CD4-positive, CD25-positive, alpha-beta regulatory T cell (primary cell): ENCODE measurements around the gene NMRK2. TPM values are rescaled to one million over a fixed set of nuclear protein-coding genes. Genes with fewer than 3 reads are reported as not detected.
"Not testable (repeated sequence)": the region's sequence is repeated elsewhere in the genome, so short reads cannot be mapped to it uniquely, and the experiment has no call there.

Source experiments
- ATAC-seq, 2 donors: fragments of 150-1000 bp; cut with Tn5 transposase; one replicate each; pipeline ENCODE4 v1.10.0; 2021; ENCODE audit warnings: low read depth in 2 of 2, moderate number of reproducible peaks in 2 of 2, moderate library complexity in 1 of 2
- DNase-seq, 3 donors: peaks; one replicate each; pipeline versions ENCODE4 v3.0.0 to v3.0.0-alpha.2; 2012 to 2022; ENCODE audit warnings: mixed read lengths in 1 of 3
- H3K27ac ChIP-seq: one replicate; pipeline ENCODE4 v1.7.0; 2013; ENCODE audit warnings: mild to moderate bottlenecking, low read length; ENCODE audit not compliant: insufficient read depth, poor library complexity, severe bottlenecking
- H3K27me3 ChIP-seq: one replicate; pipeline ENCODE4 v1.7.0; 2013; ENCODE audit warnings: low read length; ENCODE audit not compliant: control insufficient read depth, insufficient read depth
- H3K36me3 ChIP-seq: one replicate; pipeline ENCODE4 v1.7.0; 2013; ENCODE audit warnings: mild to moderate bottlenecking, low read length, moderate library complexity; ENCODE audit not compliant: control insufficient read depth, insufficient read depth
- H3K4me1 ChIP-seq: 2 replicates; pipeline ENCODE4 v1.7.0; 2013; ENCODE audit warnings: mild to moderate bottlenecking, low read length; ENCODE audit not compliant: insufficient read depth, control insufficient read depth, poor library complexity, severe bottlenecking
- H3K4me3 ChIP-seq: one replicate; pipeline ENCODE4 v1.7.0; 2013; ENCODE audit warnings: low read depth, mild to moderate bottlenecking, low read length, moderate library complexity
- H3K9me3 ChIP-seq, 2 experiments: 1 replicate in 1 of 2; 2 replicates in 1 of 2; pipeline ENCODE4 v1.7.0; 2013; ENCODE audit warnings: low read length in 2 of 2, mild to moderate bottlenecking in 1 of 2, moderate library complexity in 1 of 2; ENCODE audit not compliant: control insufficient read depth in 2 of 2
- H3K27ac Mint-ChIP-seq, 3 donors: one replicate each; pipeline ENCODE4 v1.8.0; 2020 to 2022; ENCODE audit warnings: mild to moderate bottlenecking in 3 of 3, mixed read lengths in 3 of 3, moderate library complexity in 2 of 3
- H3K27me3 Mint-ChIP-seq: one replicate; pipeline ENCODE4 v1.8.0; 2022; ENCODE audit warnings: mild to moderate bottlenecking, mixed read lengths
- H3K36me3 Mint-ChIP-seq: one replicate; pipeline ENCODE4 v1.8.0; 2020; ENCODE audit warnings: mixed read lengths
- H3K4me1 Mint-ChIP-seq, 4 donors: one replicate each; pipeline ENCODE4 v1.8.0; 2020 to 2022; ENCODE audit warnings: mixed read lengths in 4 of 4, mild to moderate bottlenecking in 1 of 4
- H3K4me3 Mint-ChIP-seq, 4 donors: one replicate each; pipeline ENCODE4 v1.8.0; 2020 to 2022; ENCODE audit warnings: mild to moderate bottlenecking in 4 of 4, mixed read lengths in 4 of 4, moderate library complexity in 3 of 4
- H3K9me3 Mint-ChIP-seq, 7 donors: one replicate each; pipeline ENCODE4 v1.8.0; 2020 to 2022; ENCODE audit warnings: mixed read lengths in 7 of 7, mild to moderate bottlenecking in 3 of 7, moderate library complexity in 2 of 7
- polyA plus RNA-seq, 4 donors: library from polyadenylated mRNA; unstranded; fragments of 300-500 nt; fragmentation: Illumina TruSeq; gene quantifications; one replicate each; pipeline ENCODE4 v1.2.3, GENCODE V29; 2021
- total RNA-seq: library from RNA; stranded (reverse); gene quantifications from one replicate; pipeline ENCODE4 v1.2.3, GENCODE V29; 2022

NMRK2 gene
- total and polyA plus RNA-seq, 5 donors from 2014 or later, result not detected

GRCh38 chr19:3942790-3943409, 10.0 kb downstream of the NMRK2 start:
- H3K27ac ChIP-seq, result no peak overlapping the region
- H3K9me3 ChIP-seq, result no peaks in the 10 kb centered on the region
- no peaks in the 10 kb centered on the region for H3K36me3 Mint-ChIP-seq
- DNase-seq, result no peak
- no peak overlapping the region for H3K4me3 Mint-ChIP-seq
- H3K4me1 Mint-ChIP-seq, result no peaks in the 10 kb centered on the region
- H3K27me3 ChIP-seq, result no peaks in the 10 kb centered on the region
- no peaks in the 10 kb centered on the region for H3K27me3 Mint-ChIP-seq
- no peaks in the 10 kb centered on the region for H3K9me3 Mint-ChIP-seq
- H3K4me1 ChIP-seq, result no peaks in the 10 kb centered on the region
- no peaks in the 10 kb centered on the region for H3K36me3 ChIP-seq
- no peak overlapping the region for H3K27ac Mint-ChIP-seq
- ATAC-seq, result no peak
- H3K4me3 ChIP-seq, result no peak overlapping the region

DNA sequence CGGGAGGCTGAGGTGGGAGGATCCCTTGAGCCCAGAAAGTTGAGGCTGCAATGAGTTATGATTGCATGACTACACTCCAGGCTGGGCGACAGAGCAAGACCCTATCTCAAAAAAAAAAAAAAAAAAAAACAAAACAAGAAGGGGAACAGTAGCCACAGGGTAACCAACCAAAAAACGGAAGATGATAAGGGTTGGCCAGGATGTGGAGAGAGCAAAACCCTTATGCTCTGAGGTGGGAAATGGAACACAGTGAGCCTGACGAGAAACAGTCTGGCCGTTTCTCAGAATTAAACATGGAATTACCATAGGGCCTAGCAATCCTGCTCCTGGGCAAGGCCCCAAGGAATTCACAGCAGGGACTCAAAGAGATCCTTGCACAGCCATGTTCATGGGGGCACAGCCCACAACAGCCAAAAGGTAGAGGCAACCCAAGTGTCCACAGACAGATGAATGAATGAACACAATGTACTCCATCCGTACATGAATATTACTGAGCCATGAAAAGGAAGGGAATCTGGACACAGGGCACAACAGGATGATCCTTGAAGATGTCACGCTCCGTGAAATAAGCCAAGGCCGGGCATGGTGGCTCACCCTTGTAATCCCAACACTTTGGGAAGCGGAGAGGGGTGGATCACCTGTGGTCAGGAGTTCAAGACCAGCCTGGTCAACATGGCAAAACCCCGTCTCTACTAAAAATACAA, 11.3 kb downstream of the NMRK2 start:
- Histone ChIP-seq H3K4me1 (no peaks in the 10 kb centered on the region), H3K4me3 (no peak overlapping the region), H3K36me3 (no peaks in the 10 kb centered on the region), H3K27me3 (no peaks in the 10 kb centered on the region), H3K9me3 (no peaks in the 10 kb centered on the region), H3K27ac (no peak overlapping the region)
- ATAC-seq (no peak), DNase-seq (no peak)
- no peaks in the 10 kb centered on the region for H3K4me1 Mint-ChIP-seq
- H3K4me3 Mint-ChIP-seq, result peak overlapping the region in 1 of 4 donors; percentile 11
- no peaks in the 10 kb centered on the region for H3K36me3 Mint-ChIP-seq
- no peaks in the 10 kb centered on the region for H3K9me3 Mint-ChIP-seq
- no peak overlapping the region for H3K27ac Mint-ChIP-seq
- H3K27me3 Mint-ChIP-seq, result no peaks in the 10 kb centered on the region

DNA sequence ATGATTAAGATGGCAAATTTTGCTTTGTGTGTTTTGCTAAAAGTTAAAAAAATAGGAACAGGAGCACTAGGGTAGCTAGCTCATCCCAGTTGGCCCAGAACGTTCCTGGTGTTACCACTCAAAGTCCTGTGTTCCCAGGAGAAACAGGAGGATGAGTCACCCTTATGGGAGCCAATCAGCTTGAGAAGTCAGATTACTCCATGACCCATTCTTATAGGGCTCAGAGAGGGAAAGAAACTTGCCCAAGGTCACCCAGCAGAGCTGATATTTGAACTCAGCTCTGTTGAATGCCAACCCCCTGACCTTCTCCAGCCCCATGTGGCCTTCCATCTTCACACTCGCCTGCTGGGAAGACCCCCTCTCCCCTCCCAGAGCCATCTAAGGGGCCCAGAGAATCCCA, 13.0 kb downstream of the NMRK2 start:
- Mint-ChIP-seq H3K4me3 (no peak overlapping the region), H3K9me3 (no peaks in the 10 kb centered on the region), H3K36me3 (no peaks in the 10 kb centered on the region), H3K4me1 (no peaks in the 10 kb centered on the region), H3K27ac (no peak overlapping the region), H3K27me3 (no peaks in the 10 kb centered on the region)
- no peak overlapping the region for H3K27ac ChIP-seq
- H3K4me1 ChIP-seq, result peaks cover 6% of the 10 kb centered on the region
- no peaks in the 10 kb centered on the region for H3K36me3 ChIP-seq
- no peaks in the 10 kb centered on the region for H3K9me3 ChIP-seq
- no peak overlapping the region for H3K4me3 ChIP-seq
- ATAC-seq (no peak), DNase-seq (no peak)
- no peaks in the 10 kb centered on the region for H3K27me3 ChIP-seq

DNA sequence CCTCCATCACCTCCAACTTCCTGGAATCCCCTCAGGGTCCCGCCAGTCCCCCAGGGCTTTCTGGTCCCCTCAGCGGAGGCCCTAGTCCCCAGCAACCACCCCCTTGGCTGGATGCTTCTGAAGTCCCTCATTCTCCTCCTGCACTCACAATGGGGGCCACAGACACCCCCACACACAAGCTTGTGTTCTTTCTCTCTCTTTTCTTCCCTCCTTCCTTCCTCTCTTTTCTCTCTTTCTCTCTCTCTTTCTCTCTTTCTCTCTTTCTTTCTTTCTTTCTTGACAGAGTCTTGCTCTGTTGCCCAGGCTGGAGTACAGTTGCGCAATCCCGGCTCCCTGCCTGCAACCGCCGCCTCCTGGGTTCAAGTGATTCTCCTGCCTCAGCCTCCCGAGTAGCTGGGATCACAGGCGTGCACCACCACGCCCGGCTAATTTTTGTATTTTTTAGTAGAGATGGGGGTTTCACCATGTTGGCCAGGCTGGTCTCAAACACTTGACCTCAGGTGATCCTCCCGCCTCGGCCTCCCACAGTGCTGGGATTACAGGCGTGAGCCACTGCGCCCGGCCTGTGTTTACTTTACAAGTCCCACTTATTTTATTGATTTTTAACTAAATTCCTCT, 14.6 kb downstream of the NMRK2 start:
- not testable (repeated sequence) for H3K27me3 Mint-ChIP-seq, H3K36me3 Mint-ChIP-seq, H3K9me3 ChIP-seq, H3K27me3 ChIP-seq, ATAC-seq, DNase-seq, H3K4me1 Mint-ChIP-seq, H3K4me3 ChIP-seq, H3K4me3 Mint-ChIP-seq, H3K9me3 Mint-ChIP-seq, H3K27ac ChIP-seq, H3K36me3 ChIP-seq, H3K4me1 ChIP-seq, H3K27ac Mint-ChIP-seq

DNA sequence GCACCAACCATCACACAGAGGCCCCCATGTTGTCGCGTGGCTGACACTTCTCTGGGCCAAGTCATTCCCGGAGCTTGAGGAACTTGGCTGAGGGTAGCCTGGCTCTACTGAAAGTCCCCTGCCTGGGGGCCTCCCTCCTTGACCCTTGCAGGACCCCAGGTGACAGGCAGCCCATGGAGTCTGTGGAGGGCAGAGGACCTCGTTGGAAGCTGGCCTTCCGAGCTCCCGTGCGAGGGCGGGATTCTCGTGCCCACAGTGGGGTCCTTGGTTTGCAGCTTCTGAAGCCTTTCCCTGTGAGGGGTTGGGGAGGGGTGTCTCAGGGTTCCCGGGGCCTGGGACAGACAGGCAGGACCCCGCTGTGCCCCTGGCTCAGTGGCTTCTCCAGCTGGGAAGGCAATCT, 16.4 kb downstream of the NMRK2 start:
- peaks cover 0 to 7% (median 4%) of the 10 kb centered on the region in 4 donors for H3K4me1 Mint-ChIP-seq
- Histone ChIP-seq H3K4me1 (peaks cover 7% of the 10 kb centered on the region), H3K36me3 (no peaks in the 10 kb centered on the region), H3K9me3 (no peaks in the 10 kb centered on the region), H3K27me3 (no peaks in the 10 kb centered on the region), H3K27ac (no peak overlapping the region), H3K4me3 (no peak overlapping the region)
- H3K27ac Mint-ChIP-seq, result no peak overlapping the region
- DNase-seq (no peak), ATAC-seq (no peak)
- peaks cover 5% of the 10 kb centered on the region for H3K27me3 Mint-ChIP-seq
- no peak overlapping the region for H3K4me3 Mint-ChIP-seq
- H3K36me3 Mint-ChIP-seq, result no peaks in the 10 kb centered on the region
- peaks cover 0 to 1% (median 0%) of the 10 kb centered on the region in 7 donors for H3K9me3 Mint-ChIP-seq

- Histone ChIP-seq H3K27me3 (no peaks in the 10 kb centered on the region), H3K9me3 (no peaks in the 10 kb centered on the region), H3K27ac (no peak overlapping the region), H3K4me1 (peaks cover 7% of the 10 kb centered on the region), H3K4me3 (no peak overlapping the region), H3K36me3 (no peaks in the 10 kb centered on the region)
- H3K36me3 Mint-ChIP-seq, result no peaks in the 10 kb centered on the region
- DNase-seq (no peak), ATAC-seq (no peak)
- peaks cover 0 to 1% (median 0%) of the 10 kb centered on the region in 7 donors for H3K9me3 Mint-ChIP-seq
- H3K4me1 Mint-ChIP-seq, result peaks cover 0 to 7% (median 4%) of the 10 kb centered on the region in 4 donors
- peaks cover 8% of the 10 kb centered on the region for H3K27me3 Mint-ChIP-seq
- H3K27ac Mint-ChIP-seq, result no peak overlapping the region
- no peak overlapping the region for H3K4me3 Mint-ChIP-seq
These were observed 17.4 kb downstream of the NMRK2 start for GRCh38 chr19:3949997-3950859.

DNA sequence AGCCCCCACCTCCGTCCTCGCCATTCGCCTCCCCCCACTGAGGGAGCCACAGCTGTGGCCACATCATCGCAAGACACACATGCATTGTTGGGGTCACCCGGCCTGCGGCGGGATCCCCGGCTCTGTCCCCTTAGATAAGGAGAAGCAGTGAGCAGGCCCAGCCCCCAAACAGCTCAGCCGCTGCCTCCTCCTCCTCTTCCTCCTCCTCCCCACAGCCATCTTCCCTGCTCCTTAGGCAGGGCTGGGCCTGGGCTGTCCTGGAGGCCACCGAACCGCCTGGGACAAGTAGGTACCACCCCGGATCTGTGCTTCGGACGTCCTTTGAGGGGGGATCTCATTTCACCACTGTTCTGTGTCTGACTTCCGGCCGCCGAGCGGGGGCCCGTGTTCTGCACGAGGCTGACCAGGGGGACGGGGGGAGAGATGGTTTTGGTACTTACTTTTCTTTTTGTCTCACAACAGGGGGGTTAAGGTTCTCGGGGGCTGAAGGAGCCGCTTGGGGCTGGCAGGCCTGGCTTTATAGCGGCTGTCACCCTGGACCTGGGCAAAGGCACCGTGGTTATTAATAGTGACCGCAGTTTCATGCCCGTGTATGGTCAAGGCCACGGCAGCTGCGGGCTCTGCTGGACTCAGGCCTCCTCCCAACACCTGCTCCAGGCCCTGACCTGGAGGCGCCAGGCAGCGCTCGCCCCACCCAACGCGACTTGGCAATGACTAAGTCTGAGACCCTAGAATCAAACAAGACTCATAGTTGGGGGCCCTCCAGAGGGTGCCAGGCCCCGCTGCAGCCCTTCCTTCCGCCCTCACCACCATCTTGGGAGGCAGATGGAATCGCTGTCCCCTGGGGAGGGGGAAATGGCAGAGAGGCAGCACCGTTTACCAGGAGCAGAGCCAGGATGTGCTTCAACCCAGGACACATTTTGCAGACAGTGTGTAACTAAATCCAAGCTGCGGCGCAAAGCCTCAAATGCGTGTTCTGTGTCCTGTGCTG, 18.3 kb downstream of the NMRK2 start:
- Histone ChIP-seq H3K4me1 (peaks cover 7% of the 10 kb centered on the region), H3K9me3 (no peaks in the 10 kb centered on the region), H3K27me3 (no peaks in the 10 kb centered on the region), H3K27ac (no peak overlapping the region), H3K4me3 (no peak overlapping the region), H3K36me3 (no peaks in the 10 kb centered on the region)
- Mint-ChIP-seq H3K27me3 (peaks cover 10% of the 10 kb centered on the region), H3K36me3 (no peaks in the 10 kb centered on the region), H3K4me3 (peak overlapping the region in 3 of 4 donors; percentile 31 to 55 (median 38)), H3K27ac (no peak overlapping the region), H3K4me1 (peaks cover 0 to 7% (median 4%) of the 10 kb centered on the region in 4 donors), H3K9me3 (peaks cover 0 to 1% (median 0%) of the 10 kb centered on the region in 7 donors)
- DNase-seq, result no peak
- peak in 1 of 2 donors; percentile 32 for ATAC-seq
